22Rv1 (cell line): Measurements from ENCODE around the gene CCDC7.

Experiments
- ZFX ChIP-seq: fragments of 450-650 bp; IDR thresholded peaks from 2 replicates; pipeline ENCODE4 v1.6.1; 2017; ENCODE audit warnings: antibody characterized with exemption, borderline replicate concordance
- TF ChIP-seq, protein P1 (sequence below): fragments of 450-650 bp; IDR thresholded peaks from 2 replicates; pipeline ENCODE4 v1.5.1; 2017; ENCODE audit warnings: mild to moderate bottlenecking

DNA sequence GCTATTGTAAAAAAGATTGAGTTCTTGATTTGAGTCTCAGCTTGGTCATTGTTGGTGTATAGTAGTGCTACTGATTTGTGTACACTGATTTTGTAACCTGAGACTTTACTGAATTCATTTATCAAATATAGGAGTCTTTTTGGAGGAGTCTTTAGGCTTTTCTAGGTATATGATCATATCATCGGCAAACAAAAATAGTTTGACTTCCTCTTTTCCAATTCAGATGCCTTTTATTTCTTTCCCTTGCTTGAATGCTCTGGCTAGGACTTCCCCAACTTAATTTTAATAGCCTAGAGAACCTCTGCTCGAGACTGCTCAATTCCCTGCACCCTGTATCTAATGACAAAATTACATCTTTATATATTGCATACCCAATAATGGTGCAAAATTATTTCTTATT, 154.4 kb downstream of the CCDC7 start:
- TF ChIP-seq, protein P1, sequence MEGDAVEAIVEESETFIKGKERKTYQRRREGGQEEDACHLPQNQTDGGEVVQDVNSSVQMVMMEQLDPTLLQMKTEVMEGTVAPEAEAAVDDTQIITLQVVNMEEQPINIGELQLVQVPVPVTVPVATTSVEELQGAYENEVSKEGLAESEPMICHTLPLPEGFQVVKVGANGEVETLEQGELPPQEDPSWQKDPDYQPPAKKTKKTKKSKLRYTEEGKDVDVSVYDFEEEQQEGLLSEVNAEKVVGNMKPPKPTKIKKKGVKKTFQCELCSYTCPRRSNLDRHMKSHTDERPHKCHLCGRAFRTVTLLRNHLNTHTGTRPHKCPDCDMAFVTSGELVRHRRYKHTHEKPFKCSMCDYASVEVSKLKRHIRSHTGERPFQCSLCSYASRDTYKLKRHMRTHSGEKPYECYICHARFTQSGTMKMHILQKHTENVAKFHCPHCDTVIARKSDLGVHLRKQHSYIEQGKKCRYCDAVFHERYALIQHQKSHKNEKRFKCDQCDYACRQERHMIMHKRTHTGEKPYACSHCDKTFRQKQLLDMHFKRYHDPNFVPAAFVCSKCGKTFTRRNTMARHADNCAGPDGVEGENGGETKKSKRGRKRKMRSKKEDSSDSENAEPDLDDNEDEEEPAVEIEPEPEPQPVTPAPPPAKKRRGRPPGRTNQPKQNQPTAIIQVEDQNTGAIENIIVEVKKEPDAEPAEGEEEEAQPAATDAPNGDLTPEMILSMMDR = no peak
- no peak for TF ChIP-seq ZFX
